Measurements from ENCODE around the gene RPS29. TPM values are rescaled to one million over a fixed set of nuclear protein-coding genes. Genes with fewer than 3 reads are reported as not detected.
A peak's percentile ranks its signal among the peaks of the same experiment; 100 is the strongest.
"Not testable (repeated sequence)": the region's sequence is repeated elsewhere in the genome, so short reads cannot be mapped to it uniquely, and the experiment has no call there.

The RPS29 gene
- total RNA-seq, 1 experiment from 2014 or later: 4,587 TPM

GRCh38 chr14:49598485-49599300 lies 12.5 kb upstream of the RPS29 start, which contains the start of gene LRR1:
Gene LRR1 (plus strand): TSS chr14:49598940. CDS start chr14:49599021, 81 bp downstream.
- DNase-seq (ENCODE audit: extremely low read depth, low read depth): peak; percentile 73

GRCh38 chr14:49598189-49598484 lies 12.0 kb upstream of the RPS29 start:
- no peak for DNase-seq (ENCODE audit: extremely low read depth, low read depth)

GRCh38 chr14:49594347-49595091 lies 8.3 kb upstream of the RPS29 start:
- no peak for DNase-seq (ENCODE audit: extremely low read depth, low read depth)

- DNase-seq (ENCODE audit: extremely low read depth, low read depth): no peak
These were observed 6.8 kb upstream of the RPS29 start for GRCh38 chr14:49593016-49593415.

- DNase-seq (ENCODE audit: extremely low read depth, low read depth): no peak
These were observed 3.2 kb upstream of the RPS29 start for GRCh38 chr14:49589387-49589786.

GRCh38 chr14:49586673-49587460 lies 687 bp upstream of the RPS29 start:
- DNase-seq (ENCODE audit: extremely low read depth, low read depth): peak; percentile 69

- DNase-seq (ENCODE audit: extremely low read depth, low read depth): not testable (repeated sequence)
These were observed 1.1 kb downstream of the RPS29 start for GRCh38 chr14:49584981-49585640.

GRCh38 chr14:49584058-49584457 lies 2.1 kb downstream of the RPS29 start:
- DNase-seq (ENCODE audit: extremely low read depth, low read depth): no peak

- DNase-seq (ENCODE audit: extremely low read depth, low read depth): no peak
These were observed 2.6 kb downstream of the RPS29 start for GRCh38 chr14:49583629-49584028.

- no peak for DNase-seq (ENCODE audit: extremely low read depth, low read depth)
These were observed 3.8 kb downstream of the RPS29 start for GRCh38 chr14:49582113-49582977.

- no peak for DNase-seq (ENCODE audit: extremely low read depth, low read depth)
These were observed 4.7 kb downstream of the RPS29 start for GRCh38 chr14:49581209-49582112.

GRCh38 chr14:49579841-49580240 lies 6.3 kb downstream of the RPS29 start:
- no peak for DNase-seq (ENCODE audit: extremely low read depth, low read depth)

GRCh38 chr14:49578141-49578540 lies 8.0 kb downstream of the RPS29 start:
- DNase-seq (ENCODE audit: extremely low read depth, low read depth): no peak

GRCh38 chr14:49574038-49574437 lies 12.1 kb downstream of the RPS29 start:
- DNase-seq (ENCODE audit: extremely low read depth, low read depth): no peak

- DNase-seq (ENCODE audit: extremely low read depth, low read depth): no peak
These were observed 16.9 kb downstream of the RPS29 start for GRCh38 chr14:49569281-49569680.

- no peak for DNase-seq (ENCODE audit: extremely low read depth, low read depth)
These were observed 19.5 kb downstream of the RPS29 start for GRCh38 chr14:49566714-49567113.

GRCh38 chr14:49559979-49560768 lies 26.0 kb downstream of the RPS29 start:
- no peak for DNase-seq (ENCODE audit: extremely low read depth, low read depth)

GRCh38 chr14:49553892-49554291 lies 32.3 kb downstream of the RPS29 start:
- DNase-seq (ENCODE audit: extremely low read depth, low read depth): no peak

All from NCI-H460 (cell line).